Thyroid gland (tissue), 4 donors: ENCODE measurements around the gene LRP8.

ENCODE experiments used
- POLR2A ChIP-seq, 2 donors: fragments of 450-650 bp; IDR thresholded peaks; one replicate each; pipeline ENCODE4 v1.6.1; 2017; ENCODE audit warnings: antibody characterized with exemption in 2 of 2, mild to moderate bottlenecking in 2 of 2, moderate library complexity in 1 of 2
- TF ChIP-seq, protein P1 (sequence below), 6 experiments: fragments of 200-600 bp in 3 of 6; fragments of 450-650 bp in 3 of 6; sonication (generic) in 3 of 6; IDR thresholded peaks; one replicate each; pipeline ENCODE4 v1.5.1; 2016 to 2019; ENCODE audit warnings: antibody characterized with exemption in 6 of 6, mild to moderate bottlenecking in 2 of 6, inconsistent platforms in 1 of 6, moderate library complexity in 1 of 6

- TF ChIP-seq, protein P1, sequence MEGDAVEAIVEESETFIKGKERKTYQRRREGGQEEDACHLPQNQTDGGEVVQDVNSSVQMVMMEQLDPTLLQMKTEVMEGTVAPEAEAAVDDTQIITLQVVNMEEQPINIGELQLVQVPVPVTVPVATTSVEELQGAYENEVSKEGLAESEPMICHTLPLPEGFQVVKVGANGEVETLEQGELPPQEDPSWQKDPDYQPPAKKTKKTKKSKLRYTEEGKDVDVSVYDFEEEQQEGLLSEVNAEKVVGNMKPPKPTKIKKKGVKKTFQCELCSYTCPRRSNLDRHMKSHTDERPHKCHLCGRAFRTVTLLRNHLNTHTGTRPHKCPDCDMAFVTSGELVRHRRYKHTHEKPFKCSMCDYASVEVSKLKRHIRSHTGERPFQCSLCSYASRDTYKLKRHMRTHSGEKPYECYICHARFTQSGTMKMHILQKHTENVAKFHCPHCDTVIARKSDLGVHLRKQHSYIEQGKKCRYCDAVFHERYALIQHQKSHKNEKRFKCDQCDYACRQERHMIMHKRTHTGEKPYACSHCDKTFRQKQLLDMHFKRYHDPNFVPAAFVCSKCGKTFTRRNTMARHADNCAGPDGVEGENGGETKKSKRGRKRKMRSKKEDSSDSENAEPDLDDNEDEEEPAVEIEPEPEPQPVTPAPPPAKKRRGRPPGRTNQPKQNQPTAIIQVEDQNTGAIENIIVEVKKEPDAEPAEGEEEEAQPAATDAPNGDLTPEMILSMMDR (IDR thresholded peaks at IDR 0.05), result no peak
- TF ChIP-seq POLR2A (IDR thresholded peaks at IDR 0.05), result no peak
Measured at GRCh38 chr1:53220962-53221286, 106.9 kb downstream of the LRP8 start.
